Heart left ventricle (tissue), 16 donors: ENCODE data around the gene LRP1-AS. TPM values are rescaled to one million over a fixed set of nuclear protein-coding genes. Genes with fewer than 3 reads are reported as not detected.

ENCODE experiments used
- ATAC-seq, 4 donors: fragments of 200-7000 bp; cut with Tn5 transposase; one replicate each; pipeline ENCODE4 v1.9.1; 2020 to 2022; ENCODE audit warnings: moderate library complexity in 4 of 4, mild to moderate bottlenecking in 3 of 4, moderate number of reproducible peaks in 1 of 4
- DNase-seq, 5 donors: peaks; one replicate each; pipeline ENCODE4 v3.0.0-alpha.2; 2020
- H3K27ac ChIP-seq, 12 donors: fragments of 200-600 bp; sonication (generic) in 4 of 12; one replicate each; pipeline versions ENCODE4 v1.5.0 to v1.8.0; 2016 to 2022; ENCODE audit warnings: mild to moderate bottlenecking in 2 of 12
- H3K27me3 ChIP-seq, 9 donors: fragments of 200-600 bp; sonication (generic) in 2 of 9; one replicate each; pipeline versions ENCODE4 v1.5.1 to v1.8.0; 2016 to 2022; ENCODE audit warnings: mild to moderate bottlenecking in 3 of 9
- H3K36me3 ChIP-seq, 9 donors: fragments of 200-600 bp; sonication (generic) in 2 of 9; one replicate each; pipeline versions ENCODE4 v1.5.0 to v1.8.0; 2018 to 2022; ENCODE audit warnings: mild to moderate bottlenecking in 2 of 9
- H3K4me1 ChIP-seq, 12 donors: fragments of 200-600 bp; sonication (generic) in 4 of 12; one replicate each; pipeline versions ENCODE4 v1.5.0 to v1.8.0; 2016 to 2022; ENCODE audit warnings: mild to moderate bottlenecking in 3 of 12
- H3K4me3 ChIP-seq, 12 donors: fragments of 200-600 bp; sonication (generic) in 4 of 12; one replicate each; pipeline versions ENCODE4 v1.5.0 to v1.8.0; 2017 to 2022; ENCODE audit warnings: mild to moderate bottlenecking in 9 of 12, moderate library complexity in 4 of 12
- H3K9me3 ChIP-seq, 12 donors: fragments of 200-600 bp; sonication (generic) in 4 of 12; one replicate each; pipeline versions ENCODE4 v1.5.0 to v1.8.0; 2016 to 2022; ENCODE audit warnings: mild to moderate bottlenecking in 1 of 12
- CTCF ChIP-seq, 12 donors: fragments of 200-600 bp; sonication (generic) in 4 of 12; IDR thresholded peaks; one replicate each; pipeline versions ENCODE4 v1.5.0 to v1.8.0; 2018 to 2022; ENCODE audit warnings: antibody characterized with exemption in 12 of 12, mild to moderate bottlenecking in 5 of 12
- POLR2A ChIP-seq, 2 donors: fragments of 450-650 bp; IDR thresholded peaks; one replicate each; pipeline ENCODE4 v1.6.1; 2017; ENCODE audit warnings: antibody characterized with exemption in 2 of 2, mild to moderate bottlenecking in 2 of 2, moderate library complexity in 2 of 2
- WGBS, 4 donors: extraction: QIAGEN DNeasy Blood & Tissue Kit in 2 of 4; methylation state at CpG; one replicate each; pipeline versions ENCODE4 v1.1.5 to v1.1.7; 2013 to 2018; 5-methylcytosine and 5-hydroxymethylcytosine counted together
- intact Hi-C, 10 donors: fragments of 100-400 bp; cut with DNase I; formaldehyde crosslinking; loops; one replicate each; pipeline versions ENCODE4 v1.11.1 to v1.14.2; 2022
- polyA plus RNA-seq, 2 donors: library from polyadenylated mRNA; stranded (reverse); fragments of 200-250 nt; gene quantifications; one replicate each; pipeline ENCODE4 v1.2.3, GENCODE V29; 2013
- total RNA-seq, 9 donors: library from RNA; depleted of rRNA in 2 of 9; stranded (reverse); fragments of >200 nt in 2 of 9; fragmentation: NEBNext Ultra II Directional in 3 of 9; extraction: Animal tissue kit (Norgen Biotek cat#: 25700) in 3 of 9; gene quantifications; one replicate each; pipeline versions ENCODE4 v1.1.0 to v1.2.4, GENCODE V29; 2016 to 2023
- donor health status: ischemic (EF 13 %, LVEDD 7.1; RV severe dilation, severe dysfunction).
- donor health status: healthy with polysubstance abuse.
- donor health status: DM: no; HTN: yes; CAD: no.
- donor health status: DM: no; HTN: no; CAD: no.
- donor health status: ischemic (EF 25% LVEDD 6.9; RV normal size, moderate dysfunction).
- donor health status: ischemic (EF 25% LVEDD 5.7; RV mildly dilated, moderate dysfunction).
- donor health status: healthy.
- donor health status: DM: yes; HTN: yes; CAD: no.
- donor health status: ischemic (EF 35%, LVEDD 5.7; RV mildly dilated, moderate dysfunction).
- donor health status: nonischemic (EF 11% LVEDD 7.7; RV severe dilation, severe dysfunction).
- donor health status: DM: yes; HTN: yes; CAD: no.
- donor health status: PGD.
- donor health status: ischemic (EF 29% LVEDD 5.4; RV normal size, mild dysfunction).
- donor health status: nonischemic (EF 23%, LVEDD 6.1; RV moderate dilation, normal function).

LRP1-AS gene
- total and polyA plus RNA-seq, 11 donors: not detected

- Histone ChIP-seq H3K9me3 (no peaks in the 10 kb centered on the region), H3K36me3 (peaks cover 0 to 32% (median 18%) of the 10 kb centered on the region in 9 donors), H3K27ac (peak overlapping the region; percentile 63 to 100 (median 94)), H3K27me3 (no peaks in the 10 kb centered on the region), H3K4me1 (peaks cover 17 to 99% (median 77%) of the 10 kb centered on the region in 12 donors), H3K4me3 (peak overlapping the region in 7 of 12 donors; percentile 1 to 41 (median 26))
- DNase-seq (peak; percentile 77 to 84 (median 82)), ATAC-seq (peak; percentile 17 to 73 (median 58))
- TF ChIP-seq CTCF (IDR thresholded peaks at IDR 0.05) (no peak), POLR2A (IDR thresholded peaks at IDR 0.05) (no peak)
- intact Hi-C loops: loop anchor here in 2 of 10 donors (2.0 kb wide), 1 partner anchor 13 kb away; no protein-coding TSS in a partner anchor
- 31 to 50% (median 45%) methylated on average over 15 to 18 of the region's 18 CpGs for WGBS, 4 donors
Measured at GRCh38 chr12:57135527-57136326, 11.7 kb downstream of the LRP1-AS start.

- Histone ChIP-seq H3K27ac (peak overlapping the region in 11 of 12 donors; percentile 74 to 100 (median 95)), H3K4me1 (peaks cover 17 to 99% (median 82%) of the 10 kb centered on the region in 12 donors), H3K4me3 (peak overlapping the region in 1 of 12 donors; percentile 11), H3K27me3 (no peaks in the 10 kb centered on the region), H3K36me3 (peaks cover 0 to 24% (median 10%) of the 10 kb centered on the region in 9 donors), H3K9me3 (no peaks in the 10 kb centered on the region)
- 77 to 91% (median 78%) methylated on average over 8 to 9 of the region's 9 CpGs for WGBS, 4 donors
- DNase-seq (no peak), ATAC-seq (no peak)
- TF ChIP-seq POLR2A (IDR thresholded peaks at IDR 0.05) (no peak), CTCF (IDR thresholded peaks at IDR 0.05) (no peak)
- intact Hi-C loops: loop anchor here in 2 of 10 donors (2.0 kb wide), 1 partner anchor 14 kb away; no protein-coding TSS in a partner anchor
Measured at GRCh38 chr12:57134949-57135348, 12.5 kb downstream of the LRP1-AS start.

- H3K36me3 ChIP-seq: peaks cover 0 to 14% (median 0%) of the 10 kb centered on the region in 9 donors
- 29 to 40% (median 33%) methylated on average over 3 to 6 of the region's 6 CpGs for WGBS, 4 donors
- peak overlapping the region in 6 of 12 donors; percentile 3 to 94 (median 70) for H3K4me3 ChIP-seq
- no peaks in the 10 kb centered on the region for H3K27me3 ChIP-seq
- TF ChIP-seq CTCF (IDR thresholded peaks at IDR 0.05): no peak
- TF ChIP-seq POLR2A (IDR thresholded peaks at IDR 0.05): no peak
- H3K9me3 ChIP-seq: no peaks in the 10 kb centered on the region
- intact Hi-C loops: loop anchor here in 2 of 10 donors (2.0 kb wide), 1 partner anchor 15 kb away; no protein-coding TSS in a partner anchor
- DNase-seq (peak in 4 of 5 donors; percentile 42 to 85 (median 67)), ATAC-seq (peak; percentile 22 to 62 (median 40))
- peaks cover 17 to 94% (median 80%) of the 10 kb centered on the region in 12 donors for H3K4me1 ChIP-seq
- peak overlapping the region; percentile 65 to 100 (median 94) for H3K27ac ChIP-seq
Measured at GRCh38 chr12:57133916-57134315, 13.5 kb downstream of the LRP1-AS start.

GRCh38 chr12:57133013-57133569 lies 14.3 kb downstream of the LRP1-AS start:
- ATAC-seq: no peak
- peaks cover 17 to 90% (median 73%) of the 10 kb centered on the region in 12 donors for H3K4me1 ChIP-seq
- no peak for DNase-seq
- H3K27ac ChIP-seq: peak overlapping the region; percentile 65 to 100 (median 94)
- 52 to 72% (median 67%) methylated on average over 4 of the region's 4 CpGs for WGBS, 4 donors
- peak overlapping the region in 9 of 12 donors; percentile 4 to 94 (median 72) for H3K4me3 ChIP-seq
- no peaks in the 10 kb centered on the region for H3K27me3 ChIP-seq
- H3K36me3 ChIP-seq: peaks cover 0 to 10% (median 0%) of the 10 kb centered on the region in 9 donors
- H3K9me3 ChIP-seq: no peaks in the 10 kb centered on the region
- intact Hi-C loops: no loop called here
- TF ChIP-seq CTCF (IDR thresholded peaks at IDR 0.05): no peak
- TF ChIP-seq POLR2A (IDR thresholded peaks at IDR 0.05): no peak
